GM12874 (cell line): ENCODE data around the gene SLC11A2.

Experiments used
- TF ChIP-seq, protein P1 (sequence below): IDR thresholded peaks from 2 replicates; pipeline ENCODE4 v1.5.1; 2011; ENCODE audit warnings: low read depth, mild to moderate bottlenecking, control low read depth, low read length, moderate library complexity; ENCODE audit not compliant: insufficient read depth

Gene SLC11A2

GRCh38 chr12:50947933-50948626, 78.1 kb downstream of the SLC11A2 start:
- TF ChIP-seq, protein P1, sequence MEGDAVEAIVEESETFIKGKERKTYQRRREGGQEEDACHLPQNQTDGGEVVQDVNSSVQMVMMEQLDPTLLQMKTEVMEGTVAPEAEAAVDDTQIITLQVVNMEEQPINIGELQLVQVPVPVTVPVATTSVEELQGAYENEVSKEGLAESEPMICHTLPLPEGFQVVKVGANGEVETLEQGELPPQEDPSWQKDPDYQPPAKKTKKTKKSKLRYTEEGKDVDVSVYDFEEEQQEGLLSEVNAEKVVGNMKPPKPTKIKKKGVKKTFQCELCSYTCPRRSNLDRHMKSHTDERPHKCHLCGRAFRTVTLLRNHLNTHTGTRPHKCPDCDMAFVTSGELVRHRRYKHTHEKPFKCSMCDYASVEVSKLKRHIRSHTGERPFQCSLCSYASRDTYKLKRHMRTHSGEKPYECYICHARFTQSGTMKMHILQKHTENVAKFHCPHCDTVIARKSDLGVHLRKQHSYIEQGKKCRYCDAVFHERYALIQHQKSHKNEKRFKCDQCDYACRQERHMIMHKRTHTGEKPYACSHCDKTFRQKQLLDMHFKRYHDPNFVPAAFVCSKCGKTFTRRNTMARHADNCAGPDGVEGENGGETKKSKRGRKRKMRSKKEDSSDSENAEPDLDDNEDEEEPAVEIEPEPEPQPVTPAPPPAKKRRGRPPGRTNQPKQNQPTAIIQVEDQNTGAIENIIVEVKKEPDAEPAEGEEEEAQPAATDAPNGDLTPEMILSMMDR = no peak

GRCh38 chr12:50937653-50938052, 88.5 kb downstream of the SLC11A2 start:
- TF ChIP-seq, protein P1 = no peak

DNA sequence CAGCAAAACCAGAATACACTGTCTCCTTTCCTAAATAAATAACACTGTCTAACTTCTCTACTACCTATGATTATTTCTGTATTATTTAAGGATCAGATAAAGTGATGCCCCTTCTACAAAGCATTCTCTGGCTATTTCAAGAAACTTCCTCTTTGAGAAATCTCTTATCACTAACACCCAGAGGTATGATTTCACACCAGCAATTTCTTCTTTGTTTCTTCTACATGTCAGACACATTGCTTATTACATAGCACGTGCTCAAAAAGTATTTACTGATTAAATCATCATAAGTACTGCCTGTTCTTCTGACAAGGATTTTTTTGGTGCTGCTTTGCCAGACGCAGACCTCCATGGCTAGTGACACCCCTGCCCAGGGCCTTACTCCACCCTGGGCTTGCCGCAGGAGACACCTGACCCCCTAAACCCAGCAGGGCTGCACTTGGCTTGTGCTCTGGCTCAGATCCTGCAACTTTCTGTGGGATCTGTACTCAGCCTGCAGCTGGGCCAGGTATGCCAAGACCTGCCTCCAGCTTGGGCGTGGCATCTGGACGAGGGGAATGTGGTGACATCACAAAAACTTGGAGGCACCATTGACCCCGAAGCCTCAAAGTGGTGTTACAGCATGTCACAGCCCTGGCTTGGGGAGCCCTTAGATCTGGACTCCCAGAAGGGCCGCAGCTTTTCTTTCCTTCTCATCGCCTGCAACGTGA, 89.2 kb downstream of the SLC11A2 start:
- TF ChIP-seq, protein P1 = no peak

DNA sequence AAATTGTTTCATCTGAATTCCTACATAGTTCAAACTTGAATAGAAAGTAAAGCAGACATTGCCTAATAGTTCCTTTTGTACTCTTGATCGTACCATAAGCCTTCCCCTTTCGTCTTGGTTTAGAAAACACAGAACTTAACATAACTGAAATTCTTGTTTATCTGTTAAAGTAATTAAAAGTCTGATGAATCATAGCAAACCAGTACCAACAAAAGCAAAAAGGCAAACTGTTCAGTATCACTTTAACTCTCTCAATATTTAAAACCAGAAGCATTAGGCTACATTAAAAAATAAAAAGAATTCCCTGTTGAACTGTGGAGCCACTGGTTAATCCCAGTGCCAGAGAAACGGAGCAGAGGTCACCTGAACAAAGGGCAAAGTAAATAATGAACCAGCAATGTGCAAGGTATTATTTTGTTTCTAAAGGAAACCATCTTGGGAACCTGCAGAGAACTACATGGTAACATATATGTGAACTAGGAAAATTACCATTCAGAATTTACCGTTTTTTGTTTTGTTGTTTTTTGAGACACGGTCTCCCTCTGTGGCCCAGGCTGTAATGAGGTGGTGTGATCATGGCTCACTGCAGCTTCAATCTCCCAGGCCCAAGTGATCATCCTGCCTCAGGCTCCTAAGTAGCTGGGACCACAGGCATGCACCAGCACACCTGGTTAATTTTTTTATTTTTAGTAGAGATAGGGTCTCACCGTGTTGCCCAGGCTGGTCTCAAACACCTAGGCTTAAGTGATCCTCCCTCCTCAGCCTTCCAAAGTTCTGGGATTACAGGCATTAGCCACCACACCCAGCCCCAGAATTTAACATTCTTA, 91.0 kb downstream of the SLC11A2 start:
- TF ChIP-seq, protein P1 = no peak

DNA sequence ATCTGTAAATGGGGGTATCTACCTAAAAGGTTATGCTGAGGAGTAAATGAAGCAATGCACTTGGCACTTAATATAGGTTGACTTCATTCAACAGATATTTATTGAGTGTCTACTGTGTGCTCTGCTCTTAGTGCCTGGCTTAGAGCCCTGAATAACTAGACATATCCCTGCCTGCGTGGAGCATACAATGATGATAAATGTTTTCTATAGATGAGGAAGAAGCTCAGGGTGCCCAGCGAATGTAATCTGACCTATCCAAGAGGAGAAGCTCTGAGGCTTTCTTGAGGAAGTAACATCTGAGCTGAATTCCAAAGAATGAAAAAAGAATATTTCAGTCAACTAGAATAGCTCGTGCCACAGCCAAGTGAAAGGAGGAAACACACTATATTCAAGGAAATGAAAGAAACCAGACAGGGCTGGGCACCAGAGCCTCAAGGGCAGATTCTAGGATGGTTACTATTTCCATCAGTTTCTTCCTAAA, 91.8 kb downstream of the SLC11A2 start:
- TF ChIP-seq, protein P1 = no peak

DNA sequence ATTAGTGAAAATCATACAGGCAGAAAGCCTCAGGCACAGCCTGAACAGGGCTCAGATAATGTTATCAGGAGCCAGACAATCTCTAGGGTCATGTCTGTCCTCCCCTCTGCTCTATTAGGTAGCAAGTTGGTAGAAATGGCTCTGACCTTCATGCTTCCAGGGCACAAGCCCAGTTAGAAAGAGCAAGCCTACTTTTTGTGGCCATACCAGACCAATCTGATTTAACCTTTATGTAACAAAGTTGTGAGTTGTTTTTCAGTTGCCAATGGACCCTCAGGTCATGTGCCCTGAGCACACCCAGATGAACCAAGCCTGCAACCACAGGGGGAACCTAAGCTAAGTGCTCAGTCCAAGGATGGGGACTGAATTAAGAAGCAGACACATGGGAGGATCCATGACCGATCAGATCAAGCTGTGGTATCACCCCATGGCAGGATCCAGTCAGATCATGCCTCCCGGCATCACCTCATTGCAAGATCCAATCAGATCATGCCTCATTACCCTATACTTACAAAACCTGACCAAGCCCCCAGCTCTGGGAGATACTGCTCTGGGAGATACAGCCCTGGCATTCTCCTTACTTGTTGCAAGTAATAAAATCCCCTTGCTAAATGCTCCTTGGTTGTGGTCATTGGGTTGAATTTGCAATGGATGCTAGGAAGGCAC, 92.6 kb downstream of the SLC11A2 start:
- TF ChIP-seq, protein P1 = no peak

- TF ChIP-seq, protein P1 = no peak
These were observed 93.3 kb downstream of the SLC11A2 start for GRCh38 chr12:50932787-50933280.
